22Rv1 (cell line): ENCODE results near the gene ANXA2.

Source experiments
- H3K27ac ChIP-seq: fragments of 450-650 bp; 2 replicates; pipeline ENCODE4 v1.5.1; 2017
- CTCF ChIP-seq: fragments of 450-650 bp; IDR thresholded peaks from 2 replicates; pipeline ENCODE4 v1.5.1; 2017; ENCODE audit warnings: mild to moderate bottlenecking
- ZFX ChIP-seq: fragments of 450-650 bp; IDR thresholded peaks from 2 replicates; pipeline ENCODE4 v1.6.1; 2017; ENCODE audit warnings: antibody characterized with exemption, borderline replicate concordance

The ANXA2 gene

GRCh38 chr15:60426870-60427508, 29.2 kb upstream of the ANXA2 start:
- no peak overlapping the region for H3K27ac ChIP-seq
- TF ChIP-seq ZFX = no peak
- TF ChIP-seq CTCF = no peak

GRCh38 chr15:60425461-60425860, 27.7 kb upstream of the ANXA2 start:
- TF ChIP-seq CTCF (no peak), ZFX (no peak)
- no peak overlapping the region for H3K27ac ChIP-seq

GRCh38 chr15:60424006-60424405, 26.2 kb upstream of the ANXA2 start:
- H3K27ac ChIP-seq = no peak overlapping the region
- TF ChIP-seq ZFX (no peak), CTCF (no peak)

GRCh38 chr15:60423537-60423936, 25.8 kb upstream of the ANXA2 start:
- TF ChIP-seq CTCF (no peak), ZFX (no peak)
- H3K27ac ChIP-seq = no peak overlapping the region

- H3K27ac ChIP-seq = no peak overlapping the region
- TF ChIP-seq CTCF (no peak), ZFX (no peak)
Measured at GRCh38 chr15:60421544-60421943, 23.8 kb upstream of the ANXA2 start.

GRCh38 chr15:60420203-60420716, 22.5 kb upstream of the ANXA2 start:
- no peak for TF ChIP-seq CTCF
- TF ChIP-seq ZFX = no peak
- H3K27ac ChIP-seq = no peak overlapping the region

- TF ChIP-seq ZFX = no peak
- TF ChIP-seq CTCF = no peak
- H3K27ac ChIP-seq = no peak overlapping the region
Measured at GRCh38 chr15:60419753-60420152, 22.0 kb upstream of the ANXA2 start.
